HUES64 (cell line): Measurements from ENCODE around the gene PPP2R5D.
"Not testable (repeated sequence)": the region's sequence is repeated elsewhere in the genome, so short reads cannot be mapped to it uniquely, and the experiment has no call there.

Experiments used
- H3K27ac ChIP-seq: 2 replicates; pipeline ENCODE4 v1.7.0; 2013; ENCODE audit warnings: low read depth, low read length, inconsistent platforms
- H3K27me3 ChIP-seq: 2 replicates; pipeline ENCODE4 v1.6.1; 2013; ENCODE audit warnings: mild to moderate bottlenecking, low read length; ENCODE audit not compliant: insufficient read depth
- H3K36me3 ChIP-seq: 2 replicates; pipeline ENCODE4 v1.6.1; 2013; ENCODE audit warnings: mild to moderate bottlenecking, low read length; ENCODE audit not compliant: insufficient read depth
- H3K4me1 ChIP-seq: 2 replicates; pipeline ENCODE4 v1.6.1; 2013; ENCODE audit warnings: mild to moderate bottlenecking, low read length, moderate library complexity; ENCODE audit not compliant: insufficient read depth
- H3K4me3 ChIP-seq: 2 replicates; pipeline ENCODE4 v1.5.1; 2013; ENCODE audit warnings: mild to moderate bottlenecking, low read length, moderate library complexity
- H3K9ac ChIP-seq: 2 replicates; pipeline ENCODE4 v1.6.1; 2013; ENCODE audit warnings: mild to moderate bottlenecking, low read depth, low read length
- H3K9me3 ChIP-seq: 2 replicates; pipeline ENCODE4 v1.6.1; 2013; ENCODE audit warnings: low read depth, low read length; ENCODE audit not compliant: insufficient read depth
- WGBS: fragments of 150-250, 120-280 bp; methylation state at CpG from one replicate; pipeline ENCODE4 v1.1.7; 2013; ENCODE audit warnings: missing lambda C conversion rate; 5-methylcytosine and 5-hydroxymethylcytosine counted together

Gene PPP2R5D

GRCh38 chr6:42996513-42996912 is 12.1 kb downstream of the PPP2R5D start:
- Histone ChIP-seq H3K9ac (no peak overlapping the region), H3K36me3 (peaks cover 2% of the 10 kb centered on the region), H3K4me1 (no peaks in the 10 kb centered on the region), H3K9me3 (no peaks in the 10 kb centered on the region), H3K27ac (no peak overlapping the region), H3K4me3 (no peak overlapping the region), H3K27me3 (no peaks in the 10 kb centered on the region)

GRCh38 chr6:42998205-42998604 is 13.8 kb downstream of the PPP2R5D start:
- H3K4me1 ChIP-seq, H3K9me3 ChIP-seq, H3K27me3 ChIP-seq, H3K4me3 ChIP-seq, H3K36me3 ChIP-seq, H3K27ac ChIP-seq, H3K9ac ChIP-seq: not testable (repeated sequence)
- WGBS, result 95% methylated on average over 9 of the region's 9 CpGs

- Histone ChIP-seq H3K4me3 (no peak overlapping the region), H3K36me3 (peaks cover 9% of the 10 kb centered on the region), H3K4me1 (no peaks in the 10 kb centered on the region), H3K9ac (no peak overlapping the region), H3K27me3 (no peaks in the 10 kb centered on the region), H3K9me3 (no peaks in the 10 kb centered on the region), H3K27ac (no peak overlapping the region)
- 97% methylated on average over 8 of the region's 8 CpGs for WGBS
Observed at GRCh38 chr6:43001843-43002242, 17.5 kb downstream of the PPP2R5D start.

- no peak overlapping the region for H3K9ac ChIP-seq
- no peak overlapping the region for H3K27ac ChIP-seq
- peaks cover 49% of the 10 kb centered on the region for H3K36me3 ChIP-seq
- H3K27me3 ChIP-seq, result no peaks in the 10 kb centered on the region
- H3K9me3 ChIP-seq, result no peaks in the 10 kb centered on the region
- no peaks in the 10 kb centered on the region for H3K4me1 ChIP-seq
- H3K4me3 ChIP-seq, result no peak overlapping the region
- WGBS, result 96% methylated on average over 5 of the region's 5 CpGs
Observed at GRCh38 chr6:43005844-43006243, 21.5 kb downstream of the PPP2R5D start.

- no peaks in the 10 kb centered on the region for H3K9me3 ChIP-seq
- 95% methylated on average over 11 of the region's 11 CpGs for WGBS
Observed at GRCh38 chr6:43006251-43006650, 21.9 kb downstream of the PPP2R5D start.

GRCh38 chr6:43007126-43007525 is 22.8 kb downstream of the PPP2R5D start:
- no peak overlapping the region for H3K4me3 ChIP-seq
- no peaks in the 10 kb centered on the region for H3K27me3 ChIP-seq
- peaks cover 62% of the 10 kb centered on the region for H3K36me3 ChIP-seq
- 95% methylated on average over 9 of the region's 9 CpGs for WGBS
- H3K4me1 ChIP-seq, result peaks cover 1% of the 10 kb centered on the region; the same call in 1 of the 2 replicates
- no peaks in the 10 kb centered on the region for H3K9me3 ChIP-seq
- H3K9ac ChIP-seq, result no peak overlapping the region
- no peak overlapping the region for H3K27ac ChIP-seq

More at GRCh38 chr6:43006251-43006650, 21.9 kb downstream of the PPP2R5D start:
- Histone ChIP-seq H3K27me3 (no peaks in the 10 kb centered on the region), H3K27ac (no peak overlapping the region), H3K4me3 (no peak overlapping the region), H3K4me1 (no peaks in the 10 kb centered on the region), H3K9ac (no peak overlapping the region), H3K36me3 (peaks cover 53% of the 10 kb centered on the region)

- H3K27ac ChIP-seq, result no peak overlapping the region
- no peaks in the 10 kb centered on the region for H3K27me3 ChIP-seq
- no peak overlapping the region for H3K4me3 ChIP-seq
- H3K4me1 ChIP-seq, result peaks cover 8% of the 10 kb centered on the region; the same call in 1 of the 2 replicates
- H3K36me3 ChIP-seq, result peaks cover 69% of the 10 kb centered on the region
- no peak overlapping the region for H3K9ac ChIP-seq
- 88% methylated on average over 6 of the region's 6 CpGs for WGBS
- H3K9me3 ChIP-seq, result no peaks in the 10 kb centered on the region
Observed at GRCh38 chr6:43009124-43009523, 24.8 kb downstream of the PPP2R5D start.

GRCh38 chr6:43011207-43011606 is 26.8 kb downstream of the PPP2R5D start:
- H3K4me3 ChIP-seq, result no peak overlapping the region
- H3K36me3 ChIP-seq, result peaks cover 64% of the 10 kb centered on the region
- WGBS, result 84% methylated on average over 6 of the region's 6 CpGs
- no peaks in the 10 kb centered on the region for H3K27me3 ChIP-seq
- H3K27ac ChIP-seq, result no peak overlapping the region
- no peak overlapping the region for H3K9ac ChIP-seq
- H3K4me1 ChIP-seq, result peaks cover 8% of the 10 kb centered on the region; the same call in 1 of the 2 replicates
- H3K9me3 ChIP-seq, result no peaks in the 10 kb centered on the region

- peaks cover 8% of the 10 kb centered on the region; the same call in 1 of the 2 replicates for H3K4me1 ChIP-seq
- no peaks in the 10 kb centered on the region for H3K27me3 ChIP-seq
- H3K9ac ChIP-seq, result peak overlapping the region; percentile 74; the same call in 1 of the 2 replicates
- H3K4me3 ChIP-seq, result peak overlapping the region; percentile 94
- no peaks in the 10 kb centered on the region for H3K9me3 ChIP-seq
- 92% methylated on average over 6 of the region's 6 CpGs for WGBS
- H3K27ac ChIP-seq, result no peak overlapping the region
- H3K36me3 ChIP-seq, result peaks cover 59% of the 10 kb centered on the region
Observed at GRCh38 chr6:43012364-43012763, 28.0 kb downstream of the PPP2R5D start.

GRCh38 chr6:43013097-43013842 is 28.9 kb downstream of the PPP2R5D start:
- H3K9ac ChIP-seq, result peak overlapping the region; percentile 74
- H3K4me3 ChIP-seq, result peak overlapping the region; percentile 94
- no peaks in the 10 kb centered on the region for H3K27me3 ChIP-seq
- 6% methylated on average over 25 of the region's 25 CpGs for WGBS
- peaks cover 59% of the 10 kb centered on the region for H3K36me3 ChIP-seq
- peak overlapping the region; percentile 35; the same call in 1 of the 2 replicates for H3K27ac ChIP-seq
- no peaks in the 10 kb centered on the region for H3K9me3 ChIP-seq
- H3K4me1 ChIP-seq, result peaks cover 8% of the 10 kb centered on the region; the same call in 1 of the 2 replicates

GRCh38 chr6:43013843-43014433 is 29.6 kb downstream of the PPP2R5D start, which contains the start of the genes KLHDC3 and MEA1:
Gene KLHDC3 (plus strand): TSS chr6:43014249. CDS start chr6:43017193, 2,944 bp downstream.
Gene MEA1 (minus strand): TSS chr6:43013946. CDS start chr6:43013813, 133 bp downstream.
- Histone ChIP-seq H3K27me3 (no peaks in the 10 kb centered on the region), H3K9me3 (no peaks in the 10 kb centered on the region), H3K9ac (peak within 1 kb of the TSS; percentile 76), H3K27ac (peak within 1 kb of the TSS; percentile 82), H3K4me1 (peaks cover 8% of the 10 kb centered on the region; the same call in 1 of the 2 replicates), H3K36me3 (peaks cover 59% of the 10 kb centered on the region), H3K4me3 (peak within 1 kb of the TSS; percentile 94)
- WGBS, result under 1% methylated on average over 51 of the region's 51 CpGs
